ENCODE measurements around the gene KRTAP2-2. TPM values are rescaled to one million over a fixed set of nuclear protein-coding genes. Genes with fewer than 3 reads are reported as not detected.

KRTAP2-2 gene
- total RNA-seq, 2 experiments from 2014 or later = not detected

- CTCF ChIA-PET = interaction anchor here (0.7 kb wide), 1 partner anchor 18 kb away, joined by 3 read pairs; the partner anchor contains the start of gene KRTAP3-1
- POLR2A ChIA-PET = no interaction called here
Observed at GRCh38 chr17:41026715-41027471, 28.1 kb downstream of the KRTAP2-2 start, which contains the start of gene KRTAP1-5. Gene KRTAP1-5 (minus strand): TSS chr17:41027208. CDS start chr17:41027155, 53 bp downstream.

- ChIA-PET CTCF (no interaction called here), POLR2A (no interaction called here)
Observed at GRCh38 chr17:41024697-41025096, 30.3 kb downstream of the KRTAP2-2 start.

GRCh38 chr17:41020336-41020735 lies 34.7 kb downstream of the KRTAP2-2 start:
- CTCF ChIA-PET = interaction anchor here (1.3 kb wide), 1 partner anchor 9 kb away, joined by 3 read pairs; no protein-coding TSS in a partner anchor
- POLR2A ChIA-PET = no interaction called here

- POLR2A ChIA-PET = no interaction called here
- CTCF ChIA-PET = no interaction called here
Observed at GRCh38 chr17:41019415-41019814, 35.6 kb downstream of the KRTAP2-2 start.

GRCh38 chr17:41018541-41018940 lies 36.5 kb downstream of the KRTAP2-2 start:
- POLR2A ChIA-PET = no interaction called here
- CTCF ChIA-PET = no interaction called here

GRCh38 chr17:41016578-41017215 lies 38.3 kb downstream of the KRTAP2-2 start:
- ChIA-PET CTCF (interaction anchor here (0.5 kb wide), 1 partner anchor 88 kb away, joined by 3 read pairs; no protein-coding TSS in a partner anchor), POLR2A (no interaction called here)

GRCh38 chr17:41015454-41015853 lies 39.6 kb downstream of the KRTAP2-2 start:
- ChIA-PET POLR2A (no interaction called here), CTCF (no interaction called here)

- ChIA-PET POLR2A (no interaction called here), CTCF (no interaction called here)
Observed at GRCh38 chr17:41013606-41014005, 41.4 kb downstream of the KRTAP2-2 start.

- ChIA-PET POLR2A (no interaction called here), CTCF (no interaction called here)
Observed at GRCh38 chr17:41013181-41013580, 41.8 kb downstream of the KRTAP2-2 start.

- CTCF ChIA-PET = no interaction called here
- POLR2A ChIA-PET = no interaction called here
Observed at GRCh38 chr17:41012326-41013120, 42.5 kb downstream of the KRTAP2-2 start.

- CTCF ChIA-PET = no interaction called here
- POLR2A ChIA-PET = no interaction called here
Observed at GRCh38 chr17:41010441-41010840, 44.6 kb downstream of the KRTAP2-2 start.

- ChIA-PET CTCF (interaction anchor here (1.0 kb wide), 1 partner anchor 17 kb away, joined by 3 read pairs; the partner anchor contains the start of gene KRTAP1-5), POLR2A (no interaction called here)
Observed at GRCh38 chr17:41009936-41010335, 45.1 kb downstream of the KRTAP2-2 start.

- POLR2A ChIA-PET = no interaction called here
- CTCF ChIA-PET = interaction anchor here (1.0 kb wide), 1 partner anchor 17 kb away, joined by 3 read pairs; the partner anchor contains the start of gene KRTAP1-5
Observed at GRCh38 chr17:41009301-41009760, 45.7 kb downstream of the KRTAP2-2 start.

GRCh38 chr17:41008811-41009210 lies 46.2 kb downstream of the KRTAP2-2 start, which contains the start of gene KRTAP3-1:
Gene KRTAP3-1 (minus strand): TSS chr17:41009128. CDS start chr17:41009074, 54 bp downstream.
- ChIA-PET POLR2A (no interaction called here), CTCF (interaction anchor here (1.0 kb wide), 1 partner anchor 18 kb away, joined by 3 read pairs; the partner anchor contains the start of gene KRTAP1-5)

Other genes starting within 250 kb of the KRTAP2-2 start
- gene KRT10, start 232.6 kb downstream of the KRTAP2-2 start, total RNA-seq = 10 to 100 TPM; 44.6 to 45.2 TPM
- gene KRT12, start 188.0 kb downstream of the KRTAP2-2 start, total RNA-seq = not detected
- not detected for gene KRT20, start 170.0 kb downstream of the KRTAP2-2 start, total RNA-seq
- gene KRT23, start 117.6 kb downstream of the KRTAP2-2 start, total RNA-seq = not detected
- not detected for gene KRT39, start 88.3 kb downstream of the KRTAP2-2 start, total RNA-seq
- not detected for gene KRT40, start 70.9 kb downstream of the KRTAP2-2 start, total RNA-seq
- not detected for gene KRTAP3-3, start 61.1 kb downstream of the KRTAP2-2 start, total RNA-seq
- not detected for gene KRTAP3-2, start 55.3 kb downstream of the KRTAP2-2 start, total RNA-seq
- not detected for gene KRTAP3-1, start 46.1 kb downstream of the KRTAP2-2 start, total RNA-seq
- not detected for gene KRTAP1-5, start 28.0 kb downstream of the KRTAP2-2 start, total RNA-seq
- not detected for gene KRTAP1-4, start 25.0 kb downstream of the KRTAP2-2 start, total RNA-seq
- gene KRTAP1-3, start 20.4 kb downstream of the KRTAP2-2 start, total RNA-seq = not detected
- gene KRTAP1-1, start 13.8 kb downstream of the KRTAP2-2 start, total RNA-seq = not detected
- not detected for gene KRTAP2-1, start 7.9 kb downstream of the KRTAP2-2 start, total RNA-seq
- gene KRTAP2-3, start 4.9 kb upstream of the KRTAP2-2 start, total RNA-seq = not detected
- not detected for gene KRTAP2-4, start 10.6 kb upstream of the KRTAP2-2 start, total RNA-seq
- not detected for gene KRTAP4-7, start 28.9 kb upstream of the KRTAP2-2 start, total RNA-seq
- gene KRTAP4-8, start 42.9 kb upstream of the KRTAP2-2 start, total RNA-seq = not detected
- gene KRTAP4-16, start 47.0 kb upstream of the KRTAP2-2 start, total RNA-seq = not detected
- not detected for gene KRTAP4-9, start 50.2 kb upstream of the KRTAP2-2 start, total RNA-seq
- not detected for gene KRTAP4-11, start 63.1 kb upstream of the KRTAP2-2 start, total RNA-seq
- gene KRTAP4-12, start 69.0 kb upstream of the KRTAP2-2 start, total RNA-seq = not detected
- gene KRTAP4-6, start 85.3 kb upstream of the KRTAP2-2 start, total RNA-seq = not detected
- gene KRTAP4-5, start 94.6 kb upstream of the KRTAP2-2 start, total RNA-seq = not detected
- not detected for gene KRTAP4-4, start 105.5 kb upstream of the KRTAP2-2 start, total RNA-seq
- not detected for gene KRTAP4-3, start 113.0 kb upstream of the KRTAP2-2 start, total RNA-seq
- gene KRTAP4-2, start 123.0 kb upstream of the KRTAP2-2 start, total RNA-seq = not detected
- gene KRTAP4-1, start 129.7 kb upstream of the KRTAP2-2 start, total RNA-seq = not detected
- not detected for gene KRTAP9-1, start 134.7 kb upstream of the KRTAP2-2 start, total RNA-seq
- gene KRTAP9-2, start 171.4 kb upstream of the KRTAP2-2 start, total RNA-seq = not detected
- not detected for gene KRTAP9-3, start 177.2 kb upstream of the KRTAP2-2 start, total RNA-seq
- not detected for gene KRTAP9-8, start 182.8 kb upstream of the KRTAP2-2 start, total RNA-seq
- not detected for gene KRTAP9-4, start 194.5 kb upstream of the KRTAP2-2 start, total RNA-seq
- gene KRTAP9-9, start 200.2 kb upstream of the KRTAP2-2 start, total RNA-seq = not detected
- not detected for gene KRTAP9-6, start 210.1 kb upstream of the KRTAP2-2 start, total RNA-seq
- gene KRTAP9-7, start 220.5 kb upstream of the KRTAP2-2 start, total RNA-seq = not detected
- gene KRTAP29-1, start 247.6 kb upstream of the KRTAP2-2 start, total RNA-seq = not detected